H54 (cell line): Measurements from ENCODE around the gene DBN1.

Source experiments
- DNase-seq: peaks from one replicate; pipeline ENCODE4 v3.0.0; 2011; ENCODE audit warnings: low spot score, mixed read lengths; ENCODE audit not compliant: insufficient read length
- FAIRE-seq: peaks from 3 replicates; lab custom pipeline; 2011; peaks lifted over from hg19 to GRCh38; lab: Jason Lieb, UNC
- POLR2A ChIP-seq: IDR thresholded peaks from 2 replicates; pipeline ENCODE4 v1.6.1; 2011; ENCODE audit warnings: low read depth, mild to moderate bottlenecking, low read length

Gene DBN1

DNA sequence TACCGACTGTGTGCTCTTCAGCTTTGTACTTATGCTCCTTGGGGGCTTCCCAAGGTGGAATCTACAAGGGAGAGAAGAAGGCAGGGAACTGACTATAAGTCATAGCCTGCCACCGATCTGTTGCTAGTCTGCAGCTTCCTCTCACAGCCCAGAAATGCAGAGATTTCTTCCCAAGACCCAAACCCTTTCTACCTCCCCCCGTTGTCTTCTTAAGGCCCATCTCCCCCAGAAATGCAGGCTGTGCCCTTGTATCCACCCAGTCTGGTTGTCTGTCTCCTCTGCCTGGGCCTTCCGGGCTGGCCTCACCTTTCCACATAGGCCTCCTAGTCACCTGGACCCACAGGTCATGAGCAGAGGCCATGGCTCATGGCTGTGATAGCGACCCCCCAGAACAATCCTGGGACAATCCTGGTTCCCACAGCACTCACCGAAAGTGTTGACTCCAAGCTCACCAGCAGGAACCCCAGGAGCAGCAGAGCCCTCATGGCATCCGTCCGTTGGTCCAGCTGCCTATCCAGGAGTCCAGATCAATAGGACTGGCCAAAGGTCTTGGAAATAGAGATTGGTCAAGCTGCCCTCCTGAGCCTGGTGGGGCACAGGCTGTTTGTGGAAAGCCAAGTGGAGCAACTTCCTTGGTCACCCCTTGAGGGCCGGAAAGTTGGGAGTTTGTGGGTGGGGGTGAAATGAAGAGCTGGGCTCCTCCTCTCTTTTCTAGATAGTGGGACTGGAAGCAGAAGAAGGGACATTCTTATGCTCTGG lies 64.2 kb downstream of the DBN1 start, which contains the start of gene F12:
F12 (minus strand) TSS at position 522 of the 759 bp plus-strand sequence; CDS start at position 485, 37 bp downstream.
- DNase-seq (no peak), FAIRE-seq (no peak)
- no peak for TF ChIP-seq POLR2A
